ENCODE measurements around the gene HOXC9. TPM values are rescaled to one million over a fixed set of nuclear protein-coding genes. Genes with fewer than 3 reads are reported as not detected.

HOXC9 gene
- polyA plus RNA-seq, 1 donor: 17.4 TPM

GRCh38 chr12:53963434-53964314, 36.3 kb upstream of the HOXC9 start:
- DNase-seq: no peak

GRCh38 chr12:53964315-53964713, 35.6 kb upstream of the HOXC9 start:
- DNase-seq: no peak

GRCh38 chr12:53965281-53966084, 34.5 kb upstream of the HOXC9 start:
- peak; percentile 83 for DNase-seq

- DNase-seq: no peak
These were observed 33.9 kb upstream of the HOXC9 start for GRCh38 chr12:53966085-53966384.

- DNase-seq: no peak
These were observed 33.4 kb upstream of the HOXC9 start for GRCh38 chr12:53966385-53967133.

- DNase-seq: no peak
These were observed 32.5 kb upstream of the HOXC9 start for GRCh38 chr12:53967421-53967925.

- DNase-seq: no peak
These were observed 31.5 kb upstream of the HOXC9 start for GRCh38 chr12:53968214-53969127.

- DNase-seq: no peak
These were observed 30.2 kb upstream of the HOXC9 start for GRCh38 chr12:53969588-53970259.

- DNase-seq: no peak
These were observed 29.5 kb upstream of the HOXC9 start for GRCh38 chr12:53970451-53970850.

- no peak for DNase-seq
These were observed 28.8 kb upstream of the HOXC9 start for GRCh38 chr12:53971129-53971528.

- DNase-seq: no peak
These were observed 28.3 kb upstream of the HOXC9 start for GRCh38 chr12:53971686-53972085.

- DNase-seq: no peak
These were observed 27.7 kb upstream of the HOXC9 start for GRCh38 chr12:53972152-53972702.

- DNase-seq: no peak
These were observed 27.2 kb upstream of the HOXC9 start, which contains the start of gene HOXC11 for GRCh38 chr12:53972722-53973235. TSS of gene HOXC11 (plus strand) at chr12:53973126. CDS start at chr12:53973242, 116 bp downstream.

GRCh38 chr12:53973236-53974042, 26.5 kb upstream of the HOXC9 start:
- peak; percentile 66 for DNase-seq

- peak; percentile 80 for DNase-seq
These were observed 25.6 kb upstream of the HOXC9 start, which contains the start of gene HOTAIR for GRCh38 chr12:53974084-53975063. TSS of gene HOTAIR (minus strand) at chr12:53974954.

- peak; percentile 42 for DNase-seq
These were observed 24.9 kb upstream of the HOXC9 start for GRCh38 chr12:53975064-53975471.

GRCh38 chr12:53975479-53976152, 24.3 kb upstream of the HOXC9 start:
- DNase-seq: peak; percentile 30

Data from hindlimb muscle (tissue), 1 donor.